ENCODE data around the gene BLTP3A. TPM values are rescaled to one million over a fixed set of nuclear protein-coding genes. Genes with fewer than 3 reads are reported as not detected.

Gene BLTP3A
- total RNA-seq, 4 donors from 2014 or later = 7.5 to 13.1 (median 9.8) TPM

DNA sequence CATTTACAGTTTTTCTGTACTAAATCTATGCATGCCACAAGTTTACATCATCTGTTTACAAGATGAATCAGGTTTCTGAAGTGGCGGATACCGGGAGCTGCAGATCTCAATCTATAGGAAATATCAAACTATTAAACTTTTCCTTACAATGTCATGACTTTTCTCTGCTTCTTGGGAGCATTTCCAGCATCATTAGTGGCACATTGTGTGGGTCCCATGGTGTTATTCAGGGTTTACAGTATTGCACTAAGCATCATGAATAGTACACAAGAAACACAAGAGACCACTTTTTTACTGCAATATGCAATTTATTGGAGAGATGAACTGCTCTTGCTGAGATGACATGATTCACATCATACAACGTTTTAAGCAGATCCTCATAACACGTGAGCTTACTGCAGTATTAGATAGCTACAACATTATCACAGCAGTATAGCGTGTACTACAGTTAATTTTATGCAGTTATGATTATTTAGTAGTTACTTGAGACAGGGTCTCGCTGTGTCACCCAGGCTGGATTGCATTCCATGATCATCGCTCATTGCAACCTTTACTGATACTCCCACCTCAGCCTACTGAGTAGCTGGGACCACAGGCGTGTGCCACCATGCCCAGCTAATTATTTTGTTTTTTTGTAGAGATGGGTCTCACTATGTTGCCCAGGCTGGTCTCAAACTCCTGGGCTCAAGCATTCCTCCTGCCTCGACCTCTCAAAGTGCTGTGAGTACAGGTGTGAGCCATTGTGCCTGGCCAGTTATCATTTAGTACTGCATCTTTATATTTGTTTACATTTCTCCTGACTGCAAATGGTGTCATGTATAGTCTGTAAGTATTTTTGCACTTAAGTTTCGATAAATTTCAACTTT, 18.4 kb downstream of the BLTP3A start:
- no peak overlapping the region for H3K4me3 ChIP-seq
- H3K27me3 ChIP-seq = no peaks in the 10 kb centered on the region
- TF ChIP-seq, protein P1, sequence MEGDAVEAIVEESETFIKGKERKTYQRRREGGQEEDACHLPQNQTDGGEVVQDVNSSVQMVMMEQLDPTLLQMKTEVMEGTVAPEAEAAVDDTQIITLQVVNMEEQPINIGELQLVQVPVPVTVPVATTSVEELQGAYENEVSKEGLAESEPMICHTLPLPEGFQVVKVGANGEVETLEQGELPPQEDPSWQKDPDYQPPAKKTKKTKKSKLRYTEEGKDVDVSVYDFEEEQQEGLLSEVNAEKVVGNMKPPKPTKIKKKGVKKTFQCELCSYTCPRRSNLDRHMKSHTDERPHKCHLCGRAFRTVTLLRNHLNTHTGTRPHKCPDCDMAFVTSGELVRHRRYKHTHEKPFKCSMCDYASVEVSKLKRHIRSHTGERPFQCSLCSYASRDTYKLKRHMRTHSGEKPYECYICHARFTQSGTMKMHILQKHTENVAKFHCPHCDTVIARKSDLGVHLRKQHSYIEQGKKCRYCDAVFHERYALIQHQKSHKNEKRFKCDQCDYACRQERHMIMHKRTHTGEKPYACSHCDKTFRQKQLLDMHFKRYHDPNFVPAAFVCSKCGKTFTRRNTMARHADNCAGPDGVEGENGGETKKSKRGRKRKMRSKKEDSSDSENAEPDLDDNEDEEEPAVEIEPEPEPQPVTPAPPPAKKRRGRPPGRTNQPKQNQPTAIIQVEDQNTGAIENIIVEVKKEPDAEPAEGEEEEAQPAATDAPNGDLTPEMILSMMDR (IDR thresholded peaks at IDR 0.05) = no peak
- no peak for TF ChIP-seq EP300 (IDR thresholded peaks at IDR 0.05)
- TF ChIP-seq POLR2AphosphoS5 (IDR thresholded peaks at IDR 0.05) = no peak
- TF ChIP-seq POLR2A (IDR thresholded peaks at IDR 0.05; ENCODE audit: low read depth) = no peak
- peaks cover 0 to 16% (median 9%) of the 10 kb centered on the region in 4 donors for H3K4me1 ChIP-seq
- DNase-seq (ENCODE audit: extremely low spot score) = no peak
- H3K9me3 ChIP-seq = no peaks in the 10 kb centered on the region
- H3K27ac ChIP-seq (replicated peaks in 1 of 4) = no peak overlapping the region
- no peaks in the 10 kb centered on the region for H3K36me3 ChIP-seq
- intact Hi-C loops (cut with DNase I) = no loop called here
- WGBS = 92% methylated on average over 10 of the region's 10 CpGs

DNA sequence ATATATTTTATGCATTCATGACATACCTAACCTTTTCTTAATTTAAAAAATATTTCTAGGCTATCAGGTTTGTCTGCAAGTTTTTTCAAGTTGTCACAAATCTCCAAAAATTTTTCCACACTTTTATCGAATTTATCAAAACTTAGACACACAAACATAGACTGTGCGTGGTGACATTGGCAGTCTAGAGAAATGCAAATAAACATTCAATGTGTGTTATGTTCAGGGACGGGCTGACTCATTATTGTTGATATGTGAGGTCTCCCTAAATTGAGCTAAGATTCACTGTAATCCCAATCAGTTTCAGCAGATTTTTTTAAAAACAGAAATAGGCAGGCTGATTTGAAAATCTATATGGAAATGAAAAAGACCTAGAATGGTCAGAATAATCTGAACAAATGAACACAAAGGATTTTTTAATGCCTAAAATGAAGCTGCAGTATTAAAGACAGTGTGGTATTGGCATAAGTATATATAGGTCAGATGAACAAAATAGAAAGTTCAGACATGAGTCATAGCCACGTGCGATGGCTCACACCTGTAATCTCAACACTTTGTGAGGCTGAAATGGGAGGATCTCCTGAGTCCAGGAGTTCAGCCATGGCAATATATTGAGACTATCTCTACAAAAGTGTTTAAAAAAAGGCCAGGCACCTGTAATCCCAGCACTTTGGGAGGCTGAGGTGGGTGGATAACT, 19.2 kb downstream of the BLTP3A start:
- 58% methylated on average over 5 of the region's 5 CpGs for WGBS

DNA sequence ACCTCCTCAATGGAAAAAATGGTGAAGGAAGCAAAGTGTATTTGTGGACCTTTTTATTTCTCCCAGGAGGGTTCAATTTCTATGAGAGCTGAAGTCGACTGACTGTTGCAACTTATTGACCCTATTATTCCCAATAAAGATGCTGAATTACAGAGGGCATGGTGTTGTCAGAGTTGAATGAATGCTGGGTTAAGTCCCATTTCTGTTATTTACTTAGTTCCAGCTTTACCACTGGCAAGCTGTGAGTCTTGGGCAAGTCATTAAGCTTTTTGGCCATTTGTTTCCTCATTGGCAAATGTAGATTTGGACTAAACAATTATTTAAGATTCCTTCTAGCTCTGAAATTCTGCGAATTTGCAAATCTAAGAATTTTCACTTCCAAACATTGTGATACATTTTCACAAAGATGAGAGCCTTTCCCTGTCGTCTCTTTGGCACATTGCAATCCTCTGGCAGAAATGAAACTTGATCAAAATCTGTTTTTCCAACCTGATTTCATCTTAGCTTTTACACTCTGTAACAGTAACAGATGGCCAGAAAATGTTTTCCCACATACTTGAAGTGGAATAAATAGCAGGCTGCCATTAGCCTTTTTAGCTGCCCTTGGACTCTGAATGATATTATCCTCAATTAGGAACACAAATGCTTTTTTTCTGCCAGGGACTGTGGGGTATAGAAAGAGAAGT, 21.3 kb downstream of the BLTP3A start:
- intact Hi-C loops (cut with DNase I) = no loop called here
- Histone ChIP-seq H3K4me1 (peaks cover 0 to 16% (median 13%) of the 10 kb centered on the region in 4 donors), H3K27me3 (no peaks in the 10 kb centered on the region), H3K9me3 (no peaks in the 10 kb centered on the region), H3K4me3 (no peak overlapping the region), H3K27ac (replicated peaks in 1 of 4) (no peak overlapping the region), H3K36me3 (no peaks in the 10 kb centered on the region)
- TF ChIP-seq, protein P1 (IDR thresholded peaks at IDR 0.05) = no peak
- TF ChIP-seq EP300 (IDR thresholded peaks at IDR 0.05) (no peak), POLR2AphosphoS5 (IDR thresholded peaks at IDR 0.05) (no peak), POLR2A (IDR thresholded peaks at IDR 0.05; ENCODE audit: low read depth) (no peak)
- WGBS = 74% methylated on average over 3 of the region's 3 CpGs
- DNase-seq (ENCODE audit: extremely low spot score) = no peak

More for the DNA sequence above, 19.2 kb downstream of the BLTP3A start:
- Histone ChIP-seq H3K4me3 (no peak overlapping the region), H3K4me1 (peaks cover 0 to 16% (median 9%) of the 10 kb centered on the region in 4 donors), H3K27me3 (no peaks in the 10 kb centered on the region), H3K36me3 (no peaks in the 10 kb centered on the region), H3K9me3 (no peaks in the 10 kb centered on the region), H3K27ac (replicated peaks in 1 of 4) (no peak overlapping the region)
- DNase-seq (ENCODE audit: extremely low spot score) = no peak
- no peak for TF ChIP-seq POLR2AphosphoS5 (IDR thresholded peaks at IDR 0.05)
- TF ChIP-seq, protein P1 (IDR thresholded peaks at IDR 0.05) = no peak
- no peak for TF ChIP-seq POLR2A (IDR thresholded peaks at IDR 0.05; ENCODE audit: low read depth)
- TF ChIP-seq EP300 (IDR thresholded peaks at IDR 0.05) = no peak
- intact Hi-C loops (cut with DNase I) = no loop called here

DNA sequence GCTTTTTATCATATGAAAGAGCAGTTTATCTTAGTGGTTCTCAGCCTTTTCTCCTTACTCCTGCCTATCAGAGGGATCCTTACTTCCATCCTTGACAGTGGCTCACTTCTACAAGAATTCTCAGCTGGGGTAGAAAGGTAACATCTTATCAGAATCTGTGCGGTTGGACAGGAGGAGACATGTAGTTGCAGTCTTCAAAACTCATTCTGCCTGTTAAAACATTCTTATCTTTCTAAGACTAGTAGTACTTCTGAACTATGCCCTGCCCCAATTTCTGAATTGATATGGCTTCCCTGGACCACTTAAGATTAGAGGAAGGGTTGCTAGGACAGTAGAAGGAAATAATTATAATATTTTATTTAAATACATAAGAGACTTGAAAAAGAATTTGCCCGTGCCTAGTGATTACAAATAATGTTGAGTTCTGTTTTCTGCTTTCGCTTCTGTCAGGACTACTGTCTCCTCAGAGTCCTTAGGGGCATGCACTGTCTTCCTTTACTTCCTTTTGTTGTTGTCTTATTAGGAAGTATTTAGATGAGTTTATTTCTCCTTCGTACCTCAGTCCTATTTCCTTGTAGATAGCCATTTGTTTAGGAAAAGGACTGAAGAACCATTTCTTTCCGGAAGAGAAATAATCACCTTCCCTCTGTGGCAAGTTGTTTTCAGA, 24.9 kb downstream of the BLTP3A start:
- H3K27me3 ChIP-seq = no peaks in the 10 kb centered on the region
- no peak overlapping the region for H3K27ac ChIP-seq (replicated peaks in 1 of 4)
- intact Hi-C loops (cut with DNase I) = no loop called here
- peaks cover 12 to 25% (median 19%) of the 10 kb centered on the region in 4 donors for H3K4me1 ChIP-seq
- no peak overlapping the region for H3K4me3 ChIP-seq
- no peaks in the 10 kb centered on the region for H3K9me3 ChIP-seq
- DNase-seq (ENCODE audit: extremely low spot score) = no peak
- WGBS = 67% methylated on average over 5 of the region's 5 CpGs
- no peak for TF ChIP-seq POLR2AphosphoS5 (IDR thresholded peaks at IDR 0.05)
- no peak for TF ChIP-seq POLR2A (IDR thresholded peaks at IDR 0.05; ENCODE audit: low read depth)
- no peak for TF ChIP-seq EP300 (IDR thresholded peaks at IDR 0.05)
- TF ChIP-seq, protein P1 (IDR thresholded peaks at IDR 0.05) = no peak
- peaks cover 0 to 5% (median 2%) of the 10 kb centered on the region in 4 donors for H3K36me3 ChIP-seq

Measured in esophagus muscularis mucosa (tissue), 4 donors.